ENCODE data around the gene ATP6AP1.

ATP6AP1 gene

GRCh38 chrX:154481195-154481594 lies 52.7 kb downstream of the ATP6AP1 start:
- ATAC-seq: no peak
- H3K27ac Mint-ChIP-seq: no peak overlapping the region
- H3K4me3 Mint-ChIP-seq: no peak overlapping the region

GRCh38 chrX:154481911-154482601 lies 53.6 kb downstream of the ATP6AP1 start:
- ATAC-seq (no peak), DNase-seq (ENCODE audit: low spot score in 2 of 2) (no peak)
- Mint-ChIP-seq H3K36me3 (peaks cover 45% of the 10 kb centered on the region), H3K4me1 (peaks cover 14% of the 10 kb centered on the region), H3K9me3 (no peaks in the 10 kb centered on the region), H3K27ac (no peak overlapping the region), H3K4me3 (no peak overlapping the region)

More at GRCh38 chrX:154481195-154481594, 52.7 kb downstream of the ATP6AP1 start:
- Mint-ChIP-seq H3K9me3 (no peaks in the 10 kb centered on the region), H3K4me1 (peaks cover 14% of the 10 kb centered on the region), H3K36me3 (peaks cover 43% of the 10 kb centered on the region)
- DNase-seq (ENCODE audit: low spot score in 2 of 2): no peak

- Mint-ChIP-seq H3K27ac (no peak overlapping the region), H3K36me3 (peaks cover 52% of the 10 kb centered on the region), H3K4me1 (peaks cover 14% of the 10 kb centered on the region), H3K4me3 (no peak overlapping the region), H3K9me3 (no peaks in the 10 kb centered on the region)
- ATAC-seq: no peak
- no peak for DNase-seq (ENCODE audit: low spot score in 2 of 2)
These were observed 54.3 kb downstream of the ATP6AP1 start for GRCh38 chrX:154482786-154483185.

GRCh38 chrX:154483325-154483724 lies 54.8 kb downstream of the ATP6AP1 start:
- peaks cover 51% of the 10 kb centered on the region for H3K36me3 Mint-ChIP-seq
- H3K4me1 Mint-ChIP-seq: peaks cover 20% of the 10 kb centered on the region
- no peaks in the 10 kb centered on the region for H3K9me3 Mint-ChIP-seq
- ATAC-seq (no peak), DNase-seq (ENCODE audit: low spot score in 2 of 2) (no peak)
- no peak overlapping the region for H3K4me3 Mint-ChIP-seq
- H3K27ac Mint-ChIP-seq: no peak overlapping the region

GRCh38 chrX:154484255-154485149 lies 56.0 kb downstream of the ATP6AP1 start:
- Mint-ChIP-seq H3K27ac (peak overlapping the region; percentile 37), H3K4me3 (peak overlapping the region; percentile 65), H3K9me3 (no peaks in the 10 kb centered on the region), H3K36me3 (peaks cover 39% of the 10 kb centered on the region), H3K4me1 (peaks cover 27% of the 10 kb centered on the region)
- ATAC-seq: no peak
- no peak for DNase-seq (ENCODE audit: low spot score in 2 of 2)

- Mint-ChIP-seq H3K4me3 (peak overlapping the region; percentile 65), H3K9me3 (no peaks in the 10 kb centered on the region), H3K27ac (no peak overlapping the region), H3K36me3 (peaks cover 38% of the 10 kb centered on the region), H3K4me1 (peaks cover 29% of the 10 kb centered on the region)
- no peak for DNase-seq (ENCODE audit: low spot score in 2 of 2)
- no peak for ATAC-seq
These were observed 56.9 kb downstream of the ATP6AP1 start for GRCh38 chrX:154485150-154486051.

GRCh38 chrX:154486052-154486395 lies 57.5 kb downstream of the ATP6AP1 start:
- no peaks in the 10 kb centered on the region for H3K9me3 Mint-ChIP-seq
- peak overlapping the region; percentile 65 for H3K4me3 Mint-ChIP-seq
- H3K36me3 Mint-ChIP-seq: peaks cover 38% of the 10 kb centered on the region
- peak; percentile 4 for ATAC-seq
- DNase-seq (ENCODE audit: low spot score in 2 of 2): peak; percentile 9 to 64
- no peak overlapping the region for H3K27ac Mint-ChIP-seq
- peaks cover 33% of the 10 kb centered on the region for H3K4me1 Mint-ChIP-seq
